ENCODE measurements around the gene SH2D4B.

The SH2D4B gene

DNA sequence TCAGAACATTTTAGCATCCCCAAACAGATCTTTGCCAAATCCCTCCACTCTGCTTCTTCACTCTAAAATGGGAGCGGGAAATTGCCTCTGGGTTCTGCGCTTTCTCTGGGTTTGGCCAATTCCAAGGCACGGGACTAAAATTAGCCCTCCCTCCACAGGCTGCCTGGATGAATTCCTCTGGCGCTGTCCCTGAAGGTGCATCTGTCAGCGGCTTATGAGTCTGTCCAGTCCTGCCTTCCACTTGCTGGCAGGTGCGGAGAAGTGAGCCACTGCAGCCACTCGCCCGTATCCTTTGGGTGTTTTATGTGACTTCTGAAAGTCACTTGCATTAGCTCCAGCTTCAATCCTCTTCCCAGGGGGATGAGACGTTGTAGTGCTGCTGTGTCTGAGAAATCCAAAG is 121.6 kb downstream of the SH2D4B start:
- no peak overlapping the region for H3K27ac Mint-ChIP-seq
- no peaks in the 10 kb centered on the region for H3K9me3 Mint-ChIP-seq
- peaks cover 15% of the 10 kb centered on the region for H3K4me1 Mint-ChIP-seq
- TF ChIP-seq CTCF (IDR thresholded peaks at IDR 0.05; ENCODE audit: unreplicated experiment in 3 of 3), result no peak
- no peaks in the 10 kb centered on the region for H3K36me3 Mint-ChIP-seq (ENCODE audit: low read depth)
- no peak overlapping the region for H3K4me3 Mint-ChIP-seq
- no peaks in the 10 kb centered on the region for H3K27me3 Mint-ChIP-seq (ENCODE audit: low read depth)

DNA sequence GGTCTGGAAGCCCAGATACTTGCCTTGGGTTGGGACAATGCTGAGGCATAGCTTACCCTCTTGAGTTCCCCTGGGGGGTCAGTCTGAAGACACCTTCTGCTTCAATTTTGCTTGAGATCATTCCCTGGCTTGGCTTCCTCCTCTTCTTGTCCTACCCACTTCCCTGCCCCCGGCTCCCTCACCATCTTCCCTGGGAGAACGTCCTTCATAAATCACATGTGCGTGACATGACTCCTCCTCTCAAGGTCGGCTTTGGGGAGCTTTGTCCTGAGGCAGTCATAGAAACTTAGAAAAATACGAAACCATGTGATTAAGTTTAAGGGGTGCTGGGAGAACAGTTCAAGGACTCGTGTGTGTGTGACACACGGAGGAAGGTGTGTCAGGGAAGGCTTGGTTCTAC is 122.6 kb downstream of the SH2D4B start:
- TF ChIP-seq CTCF (IDR thresholded peaks at IDR 0.05; ENCODE audit: unreplicated experiment in 3 of 3), result no peak
- no peak overlapping the region for H3K4me3 Mint-ChIP-seq
- no peak overlapping the region for H3K27ac Mint-ChIP-seq
- no peaks in the 10 kb centered on the region for H3K36me3 Mint-ChIP-seq (ENCODE audit: low read depth)
- H3K9me3 Mint-ChIP-seq, result no peaks in the 10 kb centered on the region
- peaks cover 18% of the 10 kb centered on the region for H3K4me1 Mint-ChIP-seq
- H3K27me3 Mint-ChIP-seq (ENCODE audit: low read depth), result no peaks in the 10 kb centered on the region

GRCh38 chr10:80660736-80661135 is 123.0 kb downstream of the SH2D4B start:
- Mint-ChIP-seq H3K27ac (no peak overlapping the region), H3K9me3 (no peaks in the 10 kb centered on the region), H3K4me1 (peaks cover 18% of the 10 kb centered on the region), H3K4me3 (no peak overlapping the region), H3K27me3 (ENCODE audit: low read depth) (no peaks in the 10 kb centered on the region), H3K36me3 (ENCODE audit: low read depth) (no peaks in the 10 kb centered on the region)
- TF ChIP-seq CTCF (IDR thresholded peaks at IDR 0.05; ENCODE audit: unreplicated experiment in 3 of 3), result no peak

- Mint-ChIP-seq H3K9me3 (no peaks in the 10 kb centered on the region), H3K4me1 (peaks cover 18% of the 10 kb centered on the region), H3K27me3 (ENCODE audit: low read depth) (no peaks in the 10 kb centered on the region), H3K36me3 (ENCODE audit: low read depth) (no peaks in the 10 kb centered on the region), H3K4me3 (no peak overlapping the region), H3K27ac (no peak overlapping the region)
- TF ChIP-seq CTCF (IDR thresholded peaks at IDR 0.05; ENCODE audit: unreplicated experiment in 3 of 3), result no peak
These were observed 123.8 kb downstream of the SH2D4B start for GRCh38 chr10:80661526-80661925.

DNA sequence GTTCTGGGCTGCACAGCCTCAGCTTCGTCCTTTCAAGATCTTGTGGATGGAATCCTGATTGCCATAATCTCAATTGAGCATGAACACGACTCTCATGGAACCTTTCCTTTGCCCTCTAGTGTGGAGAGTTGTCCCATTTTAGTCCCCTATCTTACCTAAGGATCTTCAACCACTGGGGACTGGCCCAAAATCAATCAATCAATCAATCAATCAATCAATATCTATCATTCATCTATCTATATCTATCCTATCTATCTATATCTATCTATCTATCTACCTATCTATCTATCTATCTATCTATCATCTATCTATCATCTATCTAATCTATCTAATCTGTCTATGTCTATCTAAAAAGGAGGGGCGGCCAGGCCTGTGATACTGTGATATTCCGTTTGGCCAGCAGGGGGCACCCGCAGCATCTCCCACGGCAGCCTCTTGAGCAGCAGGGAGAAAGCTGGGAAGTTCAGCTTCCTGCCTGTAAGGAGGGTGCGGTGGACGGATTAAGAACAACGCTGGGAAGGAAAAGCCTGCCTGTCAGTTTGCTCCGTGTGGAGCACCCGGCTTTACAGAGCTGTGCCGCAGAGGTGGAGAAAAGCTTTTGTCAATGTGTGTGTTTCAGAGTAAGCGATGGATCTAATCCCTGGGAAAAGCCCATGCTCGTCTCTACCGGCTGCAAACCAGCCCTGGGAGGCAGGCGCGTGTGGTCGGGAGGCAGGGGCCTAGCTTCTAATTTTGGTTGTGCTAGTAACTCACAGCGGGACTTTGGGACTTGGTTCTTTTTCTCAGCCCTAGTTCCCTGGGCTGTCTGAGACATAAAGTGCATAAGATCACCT is 124.9 kb downstream of the SH2D4B start:
- Mint-ChIP-seq H3K27me3 (ENCODE audit: low read depth) (no peaks in the 10 kb centered on the region), H3K36me3 (ENCODE audit: low read depth) (no peaks in the 10 kb centered on the region), H3K4me3 (peak overlapping the region; percentile 57 to 80 (median 75)), H3K9me3 (no peaks in the 10 kb centered on the region), H3K27ac (peak overlapping the region; percentile 80 to 94 (median 91)), H3K4me1 (peaks cover 18% of the 10 kb centered on the region)
- TF ChIP-seq CTCF (IDR thresholded peaks at IDR 0.05; ENCODE audit: unreplicated experiment in 3 of 3), result peak; percentile 78 to 87 (median 83)

Data from nephron (organoid).